ENCODE results near the gene PLEKHG4B.

Gene PLEKHG4B

GRCh38 chr5:139579-140442 is 47.8 kb downstream of the PLEKHG4B start:
- no peak for DNase-seq

GRCh38 chr5:140443-140829 is 48.5 kb downstream of the PLEKHG4B start:
- no peak for DNase-seq

- DNase-seq, result no peak
Measured at GRCh38 chr5:141211-141610, 49.2 kb downstream of the PLEKHG4B start.

GRCh38 chr5:141761-142160 is 49.8 kb downstream of the PLEKHG4B start:
- no peak for DNase-seq

- DNase-seq, result no peak
Measured at GRCh38 chr5:142246-142810, 50.4 kb downstream of the PLEKHG4B start.

GRCh38 chr5:143041-143440 is 51.1 kb downstream of the PLEKHG4B start:
- no peak for DNase-seq

- DNase-seq, result no peak
Measured at GRCh38 chr5:144941-145340, 53.0 kb downstream of the PLEKHG4B start.

GRCh38 chr5:145585-146323 is 53.8 kb downstream of the PLEKHG4B start:
- DNase-seq, result no peak

- DNase-seq, result no peak
Measured at GRCh38 chr5:147751-148150, 55.8 kb downstream of the PLEKHG4B start.

GRCh38 chr5:149745-150485 is 57.9 kb downstream of the PLEKHG4B start:
- no peak for DNase-seq

- no peak for DNase-seq
Measured at GRCh38 chr5:150746-151145, 58.8 kb downstream of the PLEKHG4B start.

- DNase-seq, result no peak
Measured at GRCh38 chr5:152077-152476, 60.1 kb downstream of the PLEKHG4B start.

- no peak for DNase-seq
Measured at GRCh38 chr5:153256-153655, 61.3 kb downstream of the PLEKHG4B start.

- DNase-seq, result no peak
Measured at GRCh38 chr5:154236-154635, 62.3 kb downstream of the PLEKHG4B start.

GRCh38 chr5:154826-155225 is 62.9 kb downstream of the PLEKHG4B start:
- DNase-seq, result no peak

- no peak for DNase-seq
Measured at GRCh38 chr5:155651-156410, 63.9 kb downstream of the PLEKHG4B start.

- DNase-seq, result no peak
Measured at GRCh38 chr5:156411-157072, 64.6 kb downstream of the PLEKHG4B start.

- no peak for DNase-seq
Measured at GRCh38 chr5:157126-157715, 65.3 kb downstream of the PLEKHG4B start.

- DNase-seq, result no peak
Measured at GRCh38 chr5:157801-158200, 65.8 kb downstream of the PLEKHG4B start.

GRCh38 chr5:158807-159447 is 67.0 kb downstream of the PLEKHG4B start:
- DNase-seq, result no peak
